Raji (cell line): Measurements from ENCODE around the gene CCR2.

ENCODE experiments used
- POLR2A ChIP-seq: IDR thresholded peaks from 2 replicates; pipeline ENCODE4 v1.6.1; 2011; ENCODE audit warnings: low read depth, low read length, control low read depth; ENCODE audit not compliant: insufficient read depth

Gene CCR2

DNA sequence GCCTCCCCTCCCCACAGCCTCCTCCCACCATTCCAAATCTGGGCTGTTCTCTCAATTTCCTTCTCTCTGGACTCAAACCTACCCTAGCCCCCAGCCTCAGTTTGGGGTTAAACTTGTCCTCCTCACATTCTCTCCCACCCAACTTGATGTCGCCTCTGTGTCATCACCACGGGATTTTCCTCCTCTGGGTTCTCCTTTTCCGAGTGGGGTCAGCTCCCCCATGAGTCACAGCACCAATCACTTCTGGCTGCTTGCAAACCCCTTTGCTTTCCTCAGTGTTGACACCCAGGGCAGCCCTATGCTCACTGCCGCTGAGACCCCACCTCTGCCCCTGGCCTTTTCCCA, 52.5 kb downstream of the CCR2 start:
- TF ChIP-seq POLR2A = no peak

GRCh38 chr3:46406788-46407611, 53.1 kb downstream of the CCR2 start, which contains the start of the genes CCR5AS and CCRL2:
Gene CCR5AS (minus strand): TSS chr3:46407066.
Gene CCRL2 (plus strand): TSS chr3:46407259. CDS start chr3:46408080, 821 bp downstream.
- no peak for TF ChIP-seq POLR2A

GRCh38 chr3:46407970-46408369, 54.1 kb downstream of the CCR2 start:
- no peak for TF ChIP-seq POLR2A

GRCh38 chr3:46408853-46409252, 54.9 kb downstream of the CCR2 start:
- TF ChIP-seq POLR2A = no peak

DNA sequence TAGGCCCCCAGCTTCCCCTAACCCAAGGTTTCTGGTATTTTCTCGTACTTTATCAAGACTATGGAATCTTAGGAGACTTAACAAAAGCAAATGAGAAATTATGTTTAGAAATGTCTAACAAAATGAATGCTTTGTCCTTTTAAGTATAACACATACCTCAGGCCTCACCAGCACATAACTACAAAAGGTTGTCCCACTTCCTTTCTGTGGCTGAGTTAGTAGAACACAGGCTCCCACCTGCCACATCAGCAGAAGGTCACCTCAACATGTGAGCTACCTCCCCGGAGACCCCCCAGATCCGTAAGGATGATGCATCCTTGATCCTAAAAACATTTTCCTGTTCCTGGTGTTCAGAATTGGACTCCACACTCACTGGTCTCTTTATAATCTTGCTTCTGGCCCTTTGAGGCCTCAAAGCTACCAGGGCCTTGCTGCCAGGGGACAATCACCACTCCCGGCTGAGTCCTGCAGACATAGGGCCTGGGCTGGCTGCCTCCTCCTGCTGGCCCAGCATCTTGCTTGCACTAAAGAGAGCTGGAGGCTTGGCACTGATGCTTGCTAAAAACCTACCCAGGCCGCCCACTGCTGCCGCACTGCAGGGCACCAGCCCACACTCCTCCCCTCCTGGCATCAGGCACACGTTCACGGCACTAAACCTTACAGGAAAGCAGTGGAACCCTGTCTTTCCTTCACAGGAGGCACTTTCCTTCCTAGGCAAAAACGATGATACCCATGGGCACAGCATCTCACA, 56.0 kb downstream of the CCR2 start:
- TF ChIP-seq POLR2A = no peak
